ENCODE data around the gene IFNB1. TPM values are rescaled to one million over a fixed set of nuclear protein-coding genes. Genes with fewer than 3 reads are reported as not detected.

IFNB1 gene
- polyA plus RNA-seq, 1 of the 3 experiments (the other 2 are of a cell fraction) = not detected

DNA sequence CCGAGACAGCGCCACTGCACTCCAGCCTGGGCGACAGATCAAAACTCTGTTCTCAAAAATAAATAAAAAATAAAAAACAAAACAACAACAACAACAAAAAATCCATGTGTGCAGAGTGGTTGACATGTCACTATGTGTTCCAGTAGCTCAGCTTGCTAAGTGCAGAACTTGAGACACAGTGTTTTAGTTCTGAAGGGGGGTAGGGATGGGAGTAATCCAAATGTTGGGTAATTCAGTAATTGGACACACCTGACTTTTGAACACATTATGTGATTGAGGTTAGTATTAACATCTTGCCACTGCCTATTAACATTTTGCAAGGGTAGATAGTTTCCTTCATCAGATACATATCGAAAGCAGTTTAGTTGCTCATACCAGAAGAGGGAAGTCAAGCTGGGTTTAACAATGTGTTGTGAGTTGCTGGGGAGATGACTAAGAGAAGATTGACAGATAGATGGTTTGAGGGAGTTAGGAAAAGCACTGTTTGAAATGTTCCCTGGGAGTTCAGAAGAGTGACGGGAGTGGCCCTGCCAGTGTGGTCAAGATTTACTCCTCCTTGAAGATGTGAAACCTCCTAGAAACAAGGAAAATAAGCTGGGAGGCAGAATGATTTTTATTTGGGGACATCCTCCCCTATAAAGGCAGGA is 47.2 kb downstream of the IFNB1 start:
- CTCF ChIA-PET = interaction anchor here (2.5 kb wide), 1 partner anchor 80 kb away, joined by 9 read pairs; no protein-coding TSS in a partner anchor

More for the DNA sequence above, 47.2 kb downstream of the IFNB1 start:
- H3K9me2 ChIP-seq = no peaks in the 10 kb centered on the region
- 0 out of 4 replicates have a peak, but pooled peaks cover 0 to 5% of the 10 kb centered on the region in 2 experiments for H3K4me1 ChIP-seq (ENCODE audit: control insufficient read depth in 1 of 2, insufficient read depth in 2 of 2, low read depth in 1 of 2, low read length in 1 of 2)
- H3K27ac ChIP-seq (ENCODE audit: low read depth in 2 of 2, low read length in 1 of 2) = no peak overlapping the region
- no peak overlapping the region for H3K4me3 ChIP-seq (ENCODE audit: low read depth in 2 of 2, low read length in 1 of 2)
- no peaks in the 10 kb centered on the region for H3K9me3 ChIP-seq
- H3K9ac ChIP-seq = no peak overlapping the region
- no peaks in the 10 kb centered on the region for H3F3A ChIP-seq (replicated peaks; ENCODE audit: insufficient read depth)
- H3K79me2 ChIP-seq (ENCODE audit: insufficient read depth) = no peaks in the 10 kb centered on the region
- WGBS (ENCODE audit: low lambda C conversion rate) = 96% methylated on average over 5 of the region's 5 CpGs
- no peaks in the 10 kb centered on the region for H3K36me3 ChIP-seq (replicated peaks in 1 of 2; ENCODE audit: control insufficient read depth in 1 of 2, insufficient read depth in 2 of 2, low read length in 1 of 2)
- no peaks in the 10 kb centered on the region for H4K20me1 ChIP-seq (ENCODE audit: insufficient read depth)
- DNase-seq = no peak
- TF ChIP-seq SIN3A (IDR thresholded peaks at IDR 0.05; ENCODE audit: borderline replicate concordance, low read depth, low read length) (no peak), FOSL2 (IDR thresholded peaks at IDR 0.05; ENCODE audit: borderline replicate concordance, low read depth) (no peak), RAD21 (IDR thresholded peaks at IDR 0.05; ENCODE audit: low read length) (no peak), TAF1 (IDR thresholded peaks at IDR 0.05; ENCODE audit: borderline replicate concordance, low read depth, low read length) (no peak), POLR2AphosphoS5 (IDR thresholded peaks at IDR 0.05; ENCODE audit: low read depth, low read length) (no peak), MEF2A (IDR thresholded peaks at IDR 0.05; ENCODE audit: borderline replicate concordance, low read depth) (no peak), TEAD4 (IDR thresholded peaks at IDR 0.05; ENCODE audit: borderline replicate concordance, insufficient read depth) (no peak), EP300 (IDR thresholded peaks at IDR 0.05; ENCODE audit: borderline replicate concordance in 1 of 2, low read depth in 1 of 2, low read length in 1 of 2) (no peak), RCOR1 (IDR thresholded peaks at IDR 0.05; ENCODE audit: low read length) (no peak), YY1 (IDR thresholded peaks at IDR 0.05; ENCODE audit: low read depth) (no peak), MXI1 (IDR thresholded peaks at IDR 0.05; ENCODE audit: low read depth, low read length) (no peak)
- TF ChIP-seq, protein P1, sequence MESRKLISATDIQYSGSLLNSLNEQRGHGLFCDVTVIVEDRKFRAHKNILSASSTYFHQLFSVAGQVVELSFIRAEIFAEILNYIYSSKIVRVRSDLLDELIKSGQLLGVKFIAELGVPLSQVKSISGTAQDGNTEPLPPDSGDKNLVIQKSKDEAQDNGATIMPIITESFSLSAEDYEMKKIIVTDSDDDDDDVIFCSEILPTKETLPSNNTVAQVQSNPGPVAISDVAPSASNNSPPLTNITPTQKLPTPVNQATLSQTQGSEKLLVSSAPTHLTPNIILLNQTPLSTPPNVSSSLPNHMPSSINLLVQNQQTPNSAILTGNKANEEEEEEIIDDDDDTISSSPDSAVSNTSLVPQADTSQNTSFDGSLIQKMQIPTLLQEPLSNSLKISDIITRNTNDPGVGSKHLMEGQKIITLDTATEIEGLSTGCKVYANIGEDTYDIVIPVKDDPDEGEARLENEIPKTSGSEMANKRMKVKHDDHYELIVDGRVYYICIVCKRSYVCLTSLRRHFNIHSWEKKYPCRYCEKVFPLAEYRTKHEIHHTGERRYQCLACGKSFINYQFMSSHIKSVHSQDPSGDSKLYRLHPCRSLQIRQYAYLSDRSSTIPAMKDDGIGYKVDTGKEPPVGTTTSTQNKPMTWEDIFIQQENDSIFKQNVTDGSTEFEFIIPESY (IDR thresholded peaks at IDR 0.05; ENCODE audit: borderline replicate concordance, low read depth) = no peak
- TF ChIP-seq, protein P2, sequence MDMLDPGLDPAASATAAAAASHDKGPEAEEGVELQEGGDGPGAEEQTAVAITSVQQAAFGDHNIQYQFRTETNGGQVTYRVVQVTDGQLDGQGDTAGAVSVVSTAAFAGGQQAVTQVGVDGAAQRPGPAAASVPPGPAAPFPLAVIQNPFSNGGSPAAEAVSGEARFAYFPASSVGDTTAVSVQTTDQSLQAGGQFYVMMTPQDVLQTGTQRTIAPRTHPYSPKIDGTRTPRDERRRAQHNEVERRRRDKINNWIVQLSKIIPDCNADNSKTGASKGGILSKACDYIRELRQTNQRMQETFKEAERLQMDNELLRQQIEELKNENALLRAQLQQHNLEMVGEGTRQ (IDR thresholded peaks at IDR 0.05; ENCODE audit: borderline replicate concordance, low read depth, low read length) = no peak
- TF ChIP-seq, protein P3, sequence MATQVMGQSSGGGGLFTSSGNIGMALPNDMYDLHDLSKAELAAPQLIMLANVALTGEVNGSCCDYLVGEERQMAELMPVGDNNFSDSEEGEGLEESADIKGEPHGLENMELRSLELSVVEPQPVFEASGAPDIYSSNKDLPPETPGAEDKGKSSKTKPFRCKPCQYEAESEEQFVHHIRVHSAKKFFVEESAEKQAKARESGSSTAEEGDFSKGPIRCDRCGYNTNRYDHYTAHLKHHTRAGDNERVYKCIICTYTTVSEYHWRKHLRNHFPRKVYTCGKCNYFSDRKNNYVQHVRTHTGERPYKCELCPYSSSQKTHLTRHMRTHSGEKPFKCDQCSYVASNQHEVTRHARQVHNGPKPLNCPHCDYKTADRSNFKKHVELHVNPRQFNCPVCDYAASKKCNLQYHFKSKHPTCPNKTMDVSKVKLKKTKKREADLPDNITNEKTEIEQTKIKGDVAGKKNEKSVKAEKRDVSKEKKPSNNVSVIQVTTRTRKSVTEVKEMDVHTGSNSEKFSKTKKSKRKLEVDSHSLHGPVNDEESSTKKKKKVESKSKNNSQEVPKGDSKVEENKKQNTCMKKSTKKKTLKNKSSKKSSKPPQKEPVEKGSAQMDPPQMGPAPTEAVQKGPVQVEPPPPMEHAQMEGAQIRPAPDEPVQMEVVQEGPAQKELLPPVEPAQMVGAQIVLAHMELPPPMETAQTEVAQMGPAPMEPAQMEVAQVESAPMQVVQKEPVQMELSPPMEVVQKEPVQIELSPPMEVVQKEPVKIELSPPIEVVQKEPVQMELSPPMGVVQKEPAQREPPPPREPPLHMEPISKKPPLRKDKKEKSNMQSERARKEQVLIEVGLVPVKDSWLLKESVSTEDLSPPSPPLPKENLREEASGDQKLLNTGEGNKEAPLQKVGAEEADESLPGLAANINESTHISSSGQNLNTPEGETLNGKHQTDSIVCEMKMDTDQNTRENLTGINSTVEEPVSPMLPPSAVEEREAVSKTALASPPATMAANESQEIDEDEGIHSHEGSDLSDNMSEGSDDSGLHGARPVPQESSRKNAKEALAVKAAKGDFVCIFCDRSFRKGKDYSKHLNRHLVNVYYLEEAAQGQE (IDR thresholded peaks at IDR 0.05; ENCODE audit: low read depth, low read length) = no peak
- TF ChIP-seq, protein P4, sequence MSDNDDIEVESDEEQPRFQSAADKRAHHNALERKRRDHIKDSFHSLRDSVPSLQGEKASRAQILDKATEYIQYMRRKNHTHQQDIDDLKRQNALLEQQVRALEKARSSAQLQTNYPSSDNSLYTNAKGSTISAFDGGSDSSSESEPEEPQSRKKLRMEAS (IDR thresholded peaks at IDR 0.05; ENCODE audit: low read depth) = no peak
- TF ChIP-seq, protein P5, sequence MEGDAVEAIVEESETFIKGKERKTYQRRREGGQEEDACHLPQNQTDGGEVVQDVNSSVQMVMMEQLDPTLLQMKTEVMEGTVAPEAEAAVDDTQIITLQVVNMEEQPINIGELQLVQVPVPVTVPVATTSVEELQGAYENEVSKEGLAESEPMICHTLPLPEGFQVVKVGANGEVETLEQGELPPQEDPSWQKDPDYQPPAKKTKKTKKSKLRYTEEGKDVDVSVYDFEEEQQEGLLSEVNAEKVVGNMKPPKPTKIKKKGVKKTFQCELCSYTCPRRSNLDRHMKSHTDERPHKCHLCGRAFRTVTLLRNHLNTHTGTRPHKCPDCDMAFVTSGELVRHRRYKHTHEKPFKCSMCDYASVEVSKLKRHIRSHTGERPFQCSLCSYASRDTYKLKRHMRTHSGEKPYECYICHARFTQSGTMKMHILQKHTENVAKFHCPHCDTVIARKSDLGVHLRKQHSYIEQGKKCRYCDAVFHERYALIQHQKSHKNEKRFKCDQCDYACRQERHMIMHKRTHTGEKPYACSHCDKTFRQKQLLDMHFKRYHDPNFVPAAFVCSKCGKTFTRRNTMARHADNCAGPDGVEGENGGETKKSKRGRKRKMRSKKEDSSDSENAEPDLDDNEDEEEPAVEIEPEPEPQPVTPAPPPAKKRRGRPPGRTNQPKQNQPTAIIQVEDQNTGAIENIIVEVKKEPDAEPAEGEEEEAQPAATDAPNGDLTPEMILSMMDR (IDR thresholded peaks at IDR 0.05) = no peak
- no peak overlapping the region for H3K4me2 ChIP-seq
- no peaks in the 10 kb centered on the region for H3K27me3 ChIP-seq (ENCODE audit: insufficient read depth)
- POLR2A ChIA-PET = no interaction called here
- no peak overlapping the region for H2AFZ ChIP-seq (ENCODE audit: low read depth)
